Tibial artery (tissue), 4 donors: Measurements from ENCODE around the gene RALGAPA2.

Source experiments
- DNase-seq, 2 donors: peaks; one replicate each; pipeline ENCODE4 v3.0.0-alpha.2; 2019
- H3K27ac ChIP-seq, 2 donors: fragments of 200-600 bp; sonication (generic) in 1 of 2; 1 replicate in 1 of 2; 2 replicates in 1 of 2; pipeline ENCODE4 v1.5.1; 2018 to 2019; ENCODE audit warnings: mild to moderate bottlenecking in 1 of 2
- H3K27me3 ChIP-seq, 2 donors: fragments of 200-600 bp; sonication (generic) in 1 of 2; one replicate each; pipeline versions ENCODE4 v1.5.1 to v1.6.0; 2016 to 2019
- H3K36me3 ChIP-seq, 3 donors: fragments of 200-600 bp; sonication (generic) in 2 of 3; one replicate each; pipeline ENCODE4 v1.5.1; 2016 to 2019; ENCODE audit warnings: mild to moderate bottlenecking in 2 of 3
- H3K4me1 ChIP-seq, 4 donors: fragments of 200-600 bp; sonication (generic) in 2 of 4; 1 replicate in 3 of 4; 2 replicates in 1 of 4; pipeline ENCODE4 v1.5.1; 2016 to 2019
- H3K4me3 ChIP-seq, 2 donors: fragments of 200-600 bp; sonication (generic) in 1 of 2; 1 replicate in 1 of 2; 2 replicates in 1 of 2; pipeline ENCODE4 v1.5.1; 2018 to 2019; ENCODE audit warnings: mild to moderate bottlenecking in 2 of 2
- H3K9me3 ChIP-seq, 3 donors: fragments of 200-600 bp; sonication (generic) in 1 of 3; one replicate each; pipeline ENCODE4 v1.5.1; 2016 to 2019
- CTCF ChIP-seq, 2 experiments: fragments of 200-600 bp in 1 of 2; fragments of 450-650 bp in 1 of 2; IDR thresholded peaks; one replicate each; pipeline ENCODE4 v1.5.1; 2017 to 2019; ENCODE audit warnings: antibody characterized with exemption in 2 of 2, mild to moderate bottlenecking in 1 of 2, moderate library complexity in 1 of 2
- intact Hi-C: fragments of 100-400 bp; cut with DNase I; formaldehyde crosslinking; loops from one replicate; pipeline ENCODE4 v1.15.0; 2023; ENCODE audit warnings: low total_unique reads

Gene RALGAPA2

GRCh38 chr20:20448881-20449280, 263.6 kb downstream of the RALGAPA2 start:
- Histone ChIP-seq H3K9me3 (no peaks in the 10 kb centered on the region), H3K4me1 (no peaks in the 10 kb centered on the region), H3K27ac (no peak overlapping the region), H3K36me3 (peaks cover 0 to 8% (median 0%) of the 10 kb centered on the region in 3 donors), H3K27me3 (no peaks in the 10 kb centered on the region), H3K4me3 (no peak overlapping the region)
- no peak for DNase-seq
- no peak for TF ChIP-seq CTCF (IDR thresholded peaks at IDR 0.05)
- intact Hi-C loops: no loop called here

- intact Hi-C loops: no loop called here
- H3K27ac ChIP-seq: no peak overlapping the region
- H3K27me3 ChIP-seq: no peaks in the 10 kb centered on the region
- peaks cover 0 to 6% (median 0%) of the 10 kb centered on the region in 3 donors for H3K36me3 ChIP-seq
- H3K9me3 ChIP-seq: no peaks in the 10 kb centered on the region
- DNase-seq: no peak
- H3K4me3 ChIP-seq: no peak overlapping the region
- TF ChIP-seq CTCF (IDR thresholded peaks at IDR 0.05): no peak
- H3K4me1 ChIP-seq: no peaks in the 10 kb centered on the region
Observed at GRCh38 chr20:20447196-20447595, 265.2 kb downstream of the RALGAPA2 start.

- Histone ChIP-seq H3K36me3 (peaks cover 0 to 6% (median 0%) of the 10 kb centered on the region in 3 donors), H3K9me3 (no peaks in the 10 kb centered on the region), H3K27ac (no peak overlapping the region), H3K4me3 (no peak overlapping the region), H3K4me1 (no peaks in the 10 kb centered on the region), H3K27me3 (no peaks in the 10 kb centered on the region)
- no peak for DNase-seq
- intact Hi-C loops: no loop called here
- TF ChIP-seq CTCF (IDR thresholded peaks at IDR 0.05): no peak
Observed at GRCh38 chr20:20446425-20447015, 265.9 kb downstream of the RALGAPA2 start.

- peaks cover 0 to 6% (median 0%) of the 10 kb centered on the region in 3 donors for H3K36me3 ChIP-seq
- no peak overlapping the region for H3K27ac ChIP-seq
- intact Hi-C loops: no loop called here
- no peaks in the 10 kb centered on the region for H3K4me1 ChIP-seq
- no peaks in the 10 kb centered on the region for H3K27me3 ChIP-seq
- H3K4me3 ChIP-seq: no peak overlapping the region
- no peaks in the 10 kb centered on the region for H3K9me3 ChIP-seq
- DNase-seq: no peak
- TF ChIP-seq CTCF (IDR thresholded peaks at IDR 0.05): no peak
Observed at GRCh38 chr20:20446001-20446400, 266.4 kb downstream of the RALGAPA2 start.

- Histone ChIP-seq H3K4me3 (no peak overlapping the region), H3K4me1 (no peaks in the 10 kb centered on the region), H3K27ac (no peak overlapping the region), H3K9me3 (no peaks in the 10 kb centered on the region), H3K36me3 (peaks cover 0 to 6% (median 0%) of the 10 kb centered on the region in 3 donors), H3K27me3 (no peaks in the 10 kb centered on the region)
- DNase-seq: no peak
- intact Hi-C loops: no loop called here
- no peak for TF ChIP-seq CTCF (IDR thresholded peaks at IDR 0.05)
Observed at GRCh38 chr20:20443504-20443903, 268.9 kb downstream of the RALGAPA2 start.

- TF ChIP-seq CTCF (IDR thresholded peaks at IDR 0.05): no peak
- intact Hi-C loops: no loop called here
- Histone ChIP-seq H3K27ac (no peak overlapping the region), H3K4me1 (no peaks in the 10 kb centered on the region), H3K9me3 (no peaks in the 10 kb centered on the region), H3K27me3 (no peaks in the 10 kb centered on the region), H3K36me3 (peaks cover 0 to 9% (median 3%) of the 10 kb centered on the region in 3 donors), H3K4me3 (no peak overlapping the region)
- DNase-seq: no peak
Observed at GRCh38 chr20:20442466-20442865, 270.0 kb downstream of the RALGAPA2 start.
